DMS114 treated with DMSO at 0.1 percent for 48 hours (cell line): Measurements from ENCODE around the gene A4GALT.
"Not testable (repeated sequence)": the region's sequence is repeated elsewhere in the genome, so short reads cannot be mapped to it uniquely, and the experiment has no call there.

Experiments
- DNase-seq: peaks from one replicate; lab custom pipeline; 2025; ENCODE audit not compliant: unreplicated experiment; lab: John Stamatoyannopoulos, UW

A4GALT gene

DNA sequence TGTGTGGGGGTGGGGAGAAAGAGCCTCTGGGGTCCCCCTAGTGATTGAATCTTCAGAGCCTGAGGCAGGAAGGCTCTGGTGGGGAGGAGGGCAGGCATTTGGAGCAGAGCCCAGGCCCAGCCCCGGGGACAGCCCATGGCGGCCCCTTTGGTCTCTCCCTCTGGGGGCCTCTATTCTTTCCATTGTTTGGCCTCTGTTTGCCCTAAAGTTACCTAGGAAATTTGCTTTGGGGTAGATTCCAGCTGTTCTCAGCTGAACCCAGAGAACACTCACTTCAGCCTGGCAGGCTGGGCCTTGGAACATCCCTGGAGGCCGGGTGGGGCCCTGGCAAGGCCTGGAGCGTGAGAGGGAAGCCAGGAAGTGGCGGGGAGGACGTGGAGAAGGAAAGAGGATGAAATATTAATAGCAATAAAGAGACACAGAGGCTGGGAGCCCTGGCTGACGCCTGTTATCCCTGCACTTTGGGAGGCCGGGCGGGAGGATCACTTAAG lies 22.9 kb upstream of the A4GALT start:
- DNase-seq = no peak

DNA sequence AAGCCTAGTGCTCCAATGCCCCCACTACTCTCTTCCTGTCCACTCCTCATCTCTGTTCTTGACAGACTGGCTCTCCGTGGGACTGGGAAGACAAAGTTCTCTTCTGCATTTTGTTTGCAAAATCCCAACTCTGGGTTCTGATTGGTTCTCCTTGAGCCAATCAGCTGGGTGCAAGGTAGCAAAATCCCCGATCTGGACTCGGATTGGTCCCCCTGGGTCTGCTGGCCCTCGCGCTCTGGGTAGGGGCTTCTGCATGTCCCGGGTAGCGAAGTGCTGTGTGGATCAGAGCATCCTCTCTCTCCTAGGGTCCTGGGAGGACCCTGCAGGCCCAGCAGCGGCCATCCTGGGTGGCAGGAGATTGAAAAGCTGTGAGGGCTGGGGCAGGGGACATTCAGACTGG lies 22.3 kb upstream of the A4GALT start:
- DNase-seq = no peak

DNA sequence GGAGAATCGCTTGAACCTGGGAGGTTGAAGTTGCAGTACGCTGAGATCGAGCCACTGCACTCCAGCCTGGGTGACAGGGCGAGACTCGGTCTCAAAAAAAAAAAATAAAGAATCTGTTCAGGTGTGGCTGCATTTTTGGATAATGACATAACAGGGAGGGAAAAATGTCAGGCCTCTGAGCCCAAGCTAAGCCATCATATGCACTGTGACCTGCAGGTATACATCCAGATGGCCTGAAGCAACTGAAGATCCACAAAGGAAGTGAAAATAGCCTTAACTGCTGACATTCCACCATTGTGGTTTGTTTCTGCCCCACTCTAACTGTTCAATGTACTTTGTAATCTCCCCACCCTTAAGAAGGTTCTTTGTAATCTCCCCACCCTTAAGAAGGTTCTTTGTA lies 19.6 kb upstream of the A4GALT start:
- DNase-seq = not testable (repeated sequence)

DNA sequence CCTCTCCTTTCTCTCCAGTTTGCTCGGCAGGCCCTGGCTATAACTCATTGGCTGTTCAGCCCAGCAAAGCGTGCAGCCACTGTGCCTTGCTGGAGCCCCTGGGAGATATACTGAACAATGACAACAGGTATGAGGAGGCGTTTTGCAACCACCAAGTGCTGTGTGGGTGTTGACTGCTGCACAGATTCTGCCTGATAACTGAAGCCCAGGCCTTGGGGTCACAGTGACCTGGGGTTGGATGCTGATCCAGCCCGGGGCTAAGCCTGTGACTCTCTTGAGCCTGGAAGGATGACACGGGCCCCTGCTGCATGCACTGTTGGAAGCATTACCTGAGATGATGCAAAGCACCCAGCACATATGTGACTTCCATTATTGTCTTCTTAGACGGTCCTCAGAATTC lies 13.7 kb upstream of the A4GALT start:
- DNase-seq = no peak

DNA sequence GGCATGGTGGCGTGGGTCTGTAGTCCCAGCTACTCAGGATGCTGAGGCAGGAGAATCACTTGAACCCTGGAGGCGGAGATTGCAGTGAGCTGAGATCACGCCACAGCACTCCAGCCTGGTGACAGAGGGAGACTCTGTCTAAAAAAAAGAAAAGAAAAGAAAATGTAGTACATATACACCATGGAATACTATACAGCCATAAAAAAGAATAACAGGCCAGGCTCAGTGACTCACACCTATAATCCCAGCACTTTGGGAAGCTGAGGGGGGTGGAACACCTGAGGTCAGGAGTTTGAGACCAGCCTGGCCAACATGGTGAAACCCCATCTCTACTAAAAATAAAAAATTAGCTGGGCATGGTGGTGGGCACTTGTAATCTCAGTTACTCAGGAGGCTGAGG lies 12.7 kb upstream of the A4GALT start:
- DNase-seq = not testable (repeated sequence)

DNA sequence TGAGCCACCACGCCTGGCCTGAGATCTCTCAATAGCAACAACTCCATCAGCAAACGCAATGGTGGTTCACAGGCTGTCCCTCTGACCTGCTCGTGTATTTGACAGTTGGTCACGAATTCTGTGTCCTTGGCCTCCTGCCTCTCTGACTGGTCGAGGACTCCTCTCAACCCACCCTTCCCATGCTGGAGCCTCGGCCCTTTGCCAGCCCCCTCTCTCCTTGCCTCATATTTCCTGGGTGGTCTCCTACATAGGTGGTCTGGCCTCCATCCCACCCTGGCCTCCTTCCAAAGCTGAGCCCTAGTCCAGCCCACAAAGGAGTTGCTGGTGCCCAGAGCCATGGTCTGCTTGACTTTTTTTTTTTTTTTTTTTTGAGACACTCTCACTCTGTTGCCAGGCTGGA lies 11.4 kb upstream of the A4GALT start:
- DNase-seq = no peak

DNA sequence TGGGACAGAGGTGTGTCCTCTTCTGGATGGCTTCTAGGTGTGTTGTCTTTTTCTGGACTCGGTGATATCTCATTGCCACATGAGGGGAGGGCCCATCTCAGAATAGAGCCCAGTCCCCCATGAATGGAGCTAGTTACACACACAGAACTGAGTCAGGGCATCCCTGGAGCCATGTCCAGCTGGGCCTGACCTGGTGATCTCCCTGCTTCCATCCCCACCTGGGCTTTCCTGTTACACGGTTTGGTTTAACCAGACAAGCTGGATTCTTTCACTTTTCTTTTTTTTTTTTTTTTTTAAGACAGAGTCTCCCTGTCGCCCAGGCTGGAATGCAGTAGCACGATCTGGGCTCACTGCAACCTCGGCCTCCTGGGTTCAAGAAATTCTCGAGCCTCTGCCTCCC lies 6.1 kb upstream of the A4GALT start:
- DNase-seq = no peak

DNA sequence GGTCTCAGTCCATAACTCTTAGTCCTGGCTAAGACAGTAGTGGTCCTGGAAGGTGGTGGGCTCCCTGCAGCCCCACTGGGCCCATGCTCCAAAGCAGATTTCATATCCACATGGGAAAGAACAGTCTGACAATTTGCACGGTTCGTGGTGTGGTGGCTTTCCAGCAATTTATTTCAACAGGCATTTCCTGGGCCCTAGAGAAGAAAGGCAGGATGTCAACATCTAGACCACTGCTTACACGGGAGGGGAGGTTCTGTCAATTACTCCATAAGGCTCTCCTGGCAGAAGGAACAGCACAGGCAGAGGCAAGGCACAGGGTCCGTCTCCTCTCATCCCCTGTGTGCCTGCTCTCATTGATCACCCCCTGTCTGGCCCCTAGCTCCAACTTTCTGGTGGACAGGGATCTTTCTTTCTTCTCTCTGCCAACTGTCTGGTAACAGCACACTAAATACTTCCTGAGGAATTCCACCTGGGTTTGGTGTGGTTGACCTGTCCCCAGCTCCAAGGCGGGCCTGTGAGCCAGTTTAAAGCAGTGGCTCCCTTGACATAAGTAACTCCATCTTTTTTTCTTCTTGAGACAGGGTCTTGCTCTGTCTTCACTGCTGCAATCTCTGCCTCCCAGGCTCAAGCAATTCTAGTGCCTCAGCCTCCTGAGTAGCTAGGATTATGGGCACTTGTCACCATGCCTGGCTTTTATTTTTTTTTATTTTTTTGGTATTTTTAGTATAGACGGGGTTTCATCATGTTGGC lies 5.1 kb upstream of the A4GALT start:
- no peak for DNase-seq

DNA sequence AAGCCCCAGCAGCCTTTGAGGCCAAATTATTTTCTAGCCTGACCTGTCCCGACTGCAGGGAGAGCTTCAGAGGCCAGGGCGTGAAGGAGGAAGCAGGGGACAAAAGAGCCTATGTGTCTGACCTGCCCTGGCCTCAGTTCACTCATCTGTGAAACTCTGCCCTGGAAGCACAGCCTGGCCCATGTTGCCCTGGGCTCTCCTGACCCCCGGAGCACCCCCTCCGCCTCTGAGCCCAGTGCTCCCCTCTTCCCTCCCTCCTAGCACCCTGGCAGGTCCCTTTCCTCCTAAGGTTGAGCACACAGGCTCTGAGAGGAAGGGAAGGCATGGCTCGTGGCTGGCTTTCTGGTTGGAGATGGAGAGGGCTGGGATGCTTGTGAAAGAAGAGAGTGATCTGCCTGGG lies 3.4 kb upstream of the A4GALT start:
- no peak for DNase-seq

DNA sequence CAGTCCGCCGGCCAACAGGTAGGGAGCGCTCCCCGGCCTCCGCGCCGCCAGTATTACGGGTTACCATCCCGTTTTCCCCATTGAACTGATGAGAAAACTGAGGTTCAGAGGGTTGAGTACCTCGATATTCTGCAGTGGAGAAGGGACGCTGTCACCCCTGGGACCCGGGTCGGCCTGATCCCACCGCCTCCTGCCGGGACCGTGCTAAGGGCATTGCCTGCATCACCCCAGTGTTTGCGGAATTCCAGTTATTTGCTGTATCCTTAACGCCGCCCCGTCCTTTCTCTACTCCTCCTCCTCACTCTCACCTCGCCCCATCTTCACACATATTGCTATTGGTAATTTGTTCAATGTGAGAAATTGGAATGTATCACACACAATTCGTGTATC lies 370 bp upstream of the A4GALT start:
- DNase-seq = no peak

DNA sequence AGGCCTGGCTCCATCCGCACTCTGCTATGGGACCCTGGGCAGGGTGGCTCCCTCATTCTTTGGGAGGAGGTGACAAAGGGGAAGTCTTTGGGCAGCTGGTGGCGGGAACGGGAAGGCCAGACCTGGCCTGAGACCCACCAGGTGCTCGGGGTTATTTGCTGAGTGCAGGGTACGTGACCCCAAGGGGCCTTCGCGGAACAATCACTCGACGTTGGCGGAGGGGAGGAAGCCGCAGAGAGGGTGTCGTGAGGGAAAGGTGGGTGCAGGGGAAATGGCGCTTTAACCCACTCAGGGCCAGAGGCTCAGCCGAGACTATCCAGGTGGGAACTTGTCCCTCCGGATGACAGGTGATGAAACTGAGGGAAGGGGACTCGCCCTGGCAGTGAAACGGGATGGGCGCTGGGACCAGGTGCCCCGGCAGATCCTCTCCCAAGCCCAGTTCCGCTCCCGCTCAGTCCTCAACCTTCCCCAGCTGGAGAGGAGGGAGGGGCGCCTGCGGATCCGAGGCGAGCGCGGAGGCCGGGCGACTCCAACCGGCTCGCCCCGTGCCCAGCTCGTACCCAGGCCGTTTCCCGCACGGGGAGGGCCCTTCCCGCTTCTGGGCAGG lies 911 bp downstream of the A4GALT start:
- DNase-seq = no peak

DNA sequence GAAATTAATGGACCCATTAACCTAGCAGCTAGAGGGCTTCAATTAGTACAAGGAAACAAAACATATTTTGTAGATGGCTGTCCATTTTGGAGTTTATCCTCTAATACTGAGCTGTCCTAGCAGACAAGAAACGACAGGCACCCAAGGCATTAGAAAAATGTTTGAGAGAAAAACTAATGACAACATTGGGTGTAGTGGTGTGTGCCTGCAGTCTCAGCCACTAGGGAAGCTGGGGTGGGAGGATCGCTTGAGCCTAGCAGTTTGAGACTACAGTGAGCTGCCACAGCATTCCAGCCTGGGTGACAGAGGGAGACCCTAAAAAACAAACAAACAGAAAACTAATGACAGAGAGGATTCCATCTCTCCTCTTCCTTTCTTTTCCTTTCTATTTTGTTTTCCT lies 1.5 kb downstream of the A4GALT start:
- DNase-seq = no peak

DNA sequence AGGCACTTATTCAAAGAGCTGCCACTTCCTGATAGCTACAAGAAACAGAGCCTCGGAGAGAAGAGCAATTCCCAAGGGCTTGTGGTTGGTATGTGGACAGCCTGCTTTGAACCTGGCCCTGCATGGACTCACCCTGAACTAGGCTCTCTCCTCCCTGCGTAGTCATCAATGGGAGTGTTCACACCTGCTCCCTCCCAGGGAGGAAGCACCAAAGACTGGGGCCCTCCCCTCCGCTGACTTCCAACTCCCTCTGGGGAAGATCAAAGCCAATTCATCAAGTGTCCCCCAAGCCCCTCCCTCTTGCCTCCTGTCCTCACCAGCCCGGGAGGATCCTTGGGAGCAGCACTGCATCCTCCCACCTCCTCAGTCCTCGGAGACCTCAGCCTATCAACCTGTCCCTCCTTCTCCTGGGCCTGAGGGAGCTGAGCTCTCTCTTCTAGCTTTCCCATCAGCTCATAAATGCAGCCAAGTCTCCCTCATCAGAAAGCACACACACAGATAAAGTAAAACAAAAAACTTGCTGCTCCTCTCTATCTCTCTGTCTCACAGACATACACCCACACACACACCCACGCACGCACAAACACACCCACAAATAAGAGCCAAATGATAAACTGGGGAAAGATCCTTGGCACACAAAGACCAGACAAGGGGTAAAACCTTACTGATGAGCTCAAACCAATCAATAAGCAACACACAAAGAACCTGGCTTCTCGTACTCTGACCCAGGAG lies 3.3 kb downstream of the A4GALT start:
- no peak for DNase-seq

DNA sequence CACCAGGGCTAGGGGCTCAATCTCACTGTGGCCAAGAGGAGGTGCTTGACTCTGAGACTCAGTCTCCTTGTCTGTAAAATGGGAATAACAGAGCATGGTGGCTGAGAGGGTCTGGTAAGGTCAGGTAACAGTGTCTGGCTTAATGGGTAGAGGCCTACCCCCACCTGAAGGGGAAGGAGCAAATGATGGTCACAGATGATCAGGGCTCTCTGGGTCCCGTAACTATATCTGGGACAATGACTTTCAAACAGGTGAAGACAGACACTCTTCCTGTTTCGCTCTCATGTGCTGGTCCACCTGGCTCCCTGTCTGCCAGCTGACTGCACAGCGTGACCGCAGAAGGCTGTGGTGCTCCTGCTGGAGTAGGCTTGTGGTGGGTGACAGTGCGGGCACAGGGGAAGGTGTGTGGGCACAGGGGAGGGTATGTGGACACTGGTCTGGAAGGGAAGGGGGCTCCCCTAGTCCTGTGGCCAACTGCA lies 4.0 kb downstream of the A4GALT start:
- no peak for DNase-seq

DNA sequence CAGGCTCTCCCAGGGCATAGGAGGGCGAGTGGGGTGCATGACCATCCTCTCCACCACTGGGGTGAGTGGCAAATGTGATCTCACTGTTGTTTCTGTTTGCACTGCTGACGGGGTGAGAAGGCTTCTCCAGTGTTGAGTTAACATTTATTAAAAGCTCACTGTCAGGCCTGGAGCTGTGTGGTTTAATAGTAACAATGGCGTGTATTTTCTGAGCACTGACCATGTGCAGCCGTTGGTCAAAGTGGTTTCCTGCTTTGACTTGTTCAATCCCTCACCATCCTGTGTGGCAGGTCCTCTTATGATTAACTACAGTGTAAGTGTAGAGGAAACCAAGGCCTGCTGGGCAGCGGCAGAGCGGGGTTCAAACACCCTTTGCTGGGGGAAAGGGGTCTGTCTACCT lies 4.4 kb downstream of the A4GALT start:
- DNase-seq = no peak

DNA sequence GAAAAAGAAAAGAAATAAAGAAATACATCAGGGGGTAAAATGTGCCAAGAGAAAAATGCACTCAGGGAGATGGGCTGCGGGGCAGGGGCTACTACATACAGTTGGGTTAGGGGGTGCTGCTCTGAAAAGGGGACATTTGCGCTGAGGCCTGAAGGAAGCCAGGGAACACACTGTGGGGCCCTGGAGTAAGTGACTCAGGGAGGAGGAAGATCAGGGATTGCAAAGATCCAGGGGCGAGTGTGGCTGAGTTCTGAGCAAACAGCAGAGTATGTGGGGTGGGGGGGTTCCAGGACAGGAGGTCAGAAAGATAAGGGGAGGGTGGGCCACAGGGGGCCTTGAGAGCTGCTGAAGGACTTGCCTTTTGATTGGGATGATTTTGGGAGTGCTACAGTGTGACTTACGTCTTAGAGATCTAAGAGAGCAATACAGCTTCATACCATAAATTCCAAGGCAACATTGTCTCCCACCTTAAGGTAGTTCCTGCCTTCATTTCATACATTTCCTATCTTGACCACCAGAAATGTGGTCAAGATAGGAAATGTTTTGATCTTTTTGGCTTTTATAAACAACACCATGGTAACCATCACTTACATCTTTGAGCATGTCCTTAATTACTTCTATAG lies 5.8 kb downstream of the A4GALT start:
- DNase-seq = no peak

DNA sequence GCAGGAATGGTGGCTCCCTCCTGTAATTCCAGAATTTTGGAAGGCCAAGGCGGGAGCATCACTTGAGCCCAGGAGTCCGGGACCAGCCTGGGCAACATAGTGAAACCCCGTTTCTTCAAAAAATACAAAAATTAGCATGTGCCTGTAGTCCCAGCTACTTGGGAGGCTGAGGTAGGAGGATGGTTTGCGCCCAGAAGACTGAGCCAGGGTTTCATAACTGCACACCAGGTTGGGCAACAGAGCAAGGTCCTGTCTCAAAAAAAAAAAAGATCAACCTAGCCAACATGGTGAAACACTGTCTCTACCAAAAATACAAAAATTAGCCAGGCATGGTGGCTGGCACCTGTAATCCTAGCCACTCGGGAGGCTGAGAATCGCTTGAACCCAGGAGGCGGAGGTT lies 6.4 kb downstream of the A4GALT start:
- DNase-seq = no peak

DNA sequence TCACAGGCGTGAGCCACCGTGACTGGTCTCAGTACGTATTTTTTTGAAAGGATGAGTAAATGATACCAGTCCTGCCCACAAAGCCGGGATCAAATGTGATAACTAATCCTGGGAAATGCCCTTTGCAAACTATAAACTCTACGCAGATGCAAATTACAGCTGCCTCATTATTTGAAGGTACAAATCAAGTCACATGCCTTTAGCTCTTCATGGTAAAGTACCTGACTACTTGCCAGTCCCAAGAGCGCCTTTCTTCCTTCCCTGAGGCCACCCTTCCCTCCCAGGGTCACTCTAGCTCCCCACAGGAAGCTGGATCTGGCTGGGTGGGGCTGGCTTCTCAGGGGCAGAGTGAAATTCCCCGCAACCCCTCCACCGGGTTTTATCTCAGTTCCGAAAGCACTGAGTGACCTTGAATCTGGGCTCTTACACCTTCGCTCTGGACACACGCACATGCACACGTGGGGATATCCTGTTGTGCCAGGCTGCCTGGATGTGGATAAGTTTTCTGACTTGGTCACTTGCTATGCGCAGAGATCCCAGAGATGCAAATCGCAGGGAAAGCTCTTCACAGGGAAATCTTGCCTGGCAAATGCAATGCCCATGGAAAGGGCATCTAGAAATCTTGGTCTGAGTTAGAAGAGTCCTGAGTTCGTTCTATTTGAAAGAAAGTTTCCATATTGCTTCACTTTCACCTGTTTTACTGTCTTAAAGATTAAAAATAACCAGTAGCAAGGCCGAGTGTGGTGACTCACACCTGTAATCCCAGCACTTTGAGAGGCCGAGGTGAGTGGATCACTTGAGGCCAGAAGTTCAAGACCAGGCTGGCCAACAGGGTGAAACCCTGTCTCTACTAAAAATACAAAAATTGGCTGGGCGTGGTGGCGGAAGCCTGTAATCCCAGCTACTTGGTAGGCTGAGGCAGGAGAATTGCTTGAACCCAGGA lies 8.5 kb downstream of the A4GALT start:
- DNase-seq = no peak

DNA sequence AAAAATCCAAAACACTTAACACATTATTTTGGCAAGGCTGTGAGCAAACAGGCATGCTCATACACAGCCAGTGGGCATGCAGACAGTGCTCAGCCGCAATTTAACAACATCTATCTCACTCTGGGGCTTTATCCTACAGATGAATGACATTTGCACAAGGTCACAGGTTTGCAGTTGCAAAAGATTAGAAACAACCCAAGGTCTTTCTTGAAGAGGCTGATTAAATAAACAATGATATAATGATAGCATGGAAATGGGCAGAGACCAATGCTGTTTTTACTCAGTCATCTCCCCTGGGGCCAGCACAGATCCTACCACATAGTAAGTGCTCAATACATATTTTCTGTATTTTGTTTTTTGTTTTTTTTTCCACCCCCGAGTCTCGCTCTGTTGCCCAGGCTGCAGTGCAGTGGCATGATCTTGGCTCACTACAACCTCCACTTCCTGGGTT lies 9.4 kb downstream of the A4GALT start:
- DNase-seq = no peak

DNA sequence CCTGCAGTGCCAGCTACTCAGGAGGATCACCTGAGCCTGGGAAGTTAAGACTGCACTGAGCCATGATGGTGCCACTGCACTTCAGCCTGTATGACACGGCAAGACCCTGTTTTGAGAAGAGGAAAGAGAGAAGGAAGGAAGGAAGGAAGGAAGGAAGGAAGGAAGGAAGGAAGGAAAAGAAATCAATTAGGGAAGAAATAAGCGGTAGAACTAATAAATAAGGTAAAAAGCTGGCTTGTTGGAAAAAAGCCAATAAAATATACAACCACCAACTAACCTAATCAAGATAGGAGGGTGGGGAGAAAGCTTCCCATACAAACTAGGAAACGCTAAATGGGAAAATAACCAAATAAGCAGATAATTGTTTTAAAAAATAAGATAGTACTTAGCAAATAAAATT lies 12.3 kb downstream of the A4GALT start:
- DNase-seq = no peak
